Dendritic cell treated with granulocyte-macrophage colony-stimulating factor and Interleukin-4, amounts not matched to agents 40 ng/mL and 50 ng/mL, for 4 days (primary cell): ENCODE measurements around the gene FGGY.

Experiments
- H3K27ac Mint-ChIP-seq: one replicate; pipeline ENCODE4 v1.8.0; 2022; ENCODE audit warnings: mild to moderate bottlenecking, mixed read lengths
- H3K27me3 Mint-ChIP-seq: one replicate; pipeline ENCODE4 v1.8.0; 2022; ENCODE audit warnings: mild to moderate bottlenecking, mixed read lengths
- H3K36me3 Mint-ChIP-seq: one replicate; pipeline ENCODE4 v1.8.0; 2022; ENCODE audit warnings: low read depth, mixed read lengths
- H3K4me1 Mint-ChIP-seq: one replicate; pipeline ENCODE4 v1.8.0; 2022; ENCODE audit warnings: low read depth, mixed read lengths
- H3K4me3 Mint-ChIP-seq: one replicate; pipeline ENCODE4 v1.8.0; 2022; ENCODE audit warnings: mild to moderate bottlenecking, moderate library complexity, mixed read lengths
- H3K9me3 Mint-ChIP-seq: one replicate; pipeline ENCODE4 v1.8.0; 2022; ENCODE audit warnings: mixed read lengths
- intact Hi-C: fragments of 100-400 bp; cut with micrococcal nuclease; formaldehyde crosslinking; loops from one replicate; pipeline ENCODE4 v1.15.0; 2022

FGGY gene

GRCh38 chr1:59509341-59509875 lies 212.5 kb downstream of the FGGY start:
- intact Hi-C loops, result no loop called here
- Mint-ChIP-seq H3K27ac (no peak overlapping the region), H3K27me3 (no peaks in the 10 kb centered on the region), H3K4me3 (no peak overlapping the region), H3K9me3 (peaks cover 8% of the 10 kb centered on the region), H3K36me3 (peaks cover 6% of the 10 kb centered on the region), H3K4me1 (peaks cover 20% of the 10 kb centered on the region)

GRCh38 chr1:59510249-59510648 lies 213.4 kb downstream of the FGGY start:
- H3K27me3 Mint-ChIP-seq, result no peaks in the 10 kb centered on the region
- no peak overlapping the region for H3K4me3 Mint-ChIP-seq
- H3K27ac Mint-ChIP-seq, result no peak overlapping the region
- intact Hi-C loops, result no loop called here
- peaks cover 8% of the 10 kb centered on the region for H3K9me3 Mint-ChIP-seq
- H3K36me3 Mint-ChIP-seq, result peaks cover 6% of the 10 kb centered on the region
- peaks cover 19% of the 10 kb centered on the region for H3K4me1 Mint-ChIP-seq

DNA sequence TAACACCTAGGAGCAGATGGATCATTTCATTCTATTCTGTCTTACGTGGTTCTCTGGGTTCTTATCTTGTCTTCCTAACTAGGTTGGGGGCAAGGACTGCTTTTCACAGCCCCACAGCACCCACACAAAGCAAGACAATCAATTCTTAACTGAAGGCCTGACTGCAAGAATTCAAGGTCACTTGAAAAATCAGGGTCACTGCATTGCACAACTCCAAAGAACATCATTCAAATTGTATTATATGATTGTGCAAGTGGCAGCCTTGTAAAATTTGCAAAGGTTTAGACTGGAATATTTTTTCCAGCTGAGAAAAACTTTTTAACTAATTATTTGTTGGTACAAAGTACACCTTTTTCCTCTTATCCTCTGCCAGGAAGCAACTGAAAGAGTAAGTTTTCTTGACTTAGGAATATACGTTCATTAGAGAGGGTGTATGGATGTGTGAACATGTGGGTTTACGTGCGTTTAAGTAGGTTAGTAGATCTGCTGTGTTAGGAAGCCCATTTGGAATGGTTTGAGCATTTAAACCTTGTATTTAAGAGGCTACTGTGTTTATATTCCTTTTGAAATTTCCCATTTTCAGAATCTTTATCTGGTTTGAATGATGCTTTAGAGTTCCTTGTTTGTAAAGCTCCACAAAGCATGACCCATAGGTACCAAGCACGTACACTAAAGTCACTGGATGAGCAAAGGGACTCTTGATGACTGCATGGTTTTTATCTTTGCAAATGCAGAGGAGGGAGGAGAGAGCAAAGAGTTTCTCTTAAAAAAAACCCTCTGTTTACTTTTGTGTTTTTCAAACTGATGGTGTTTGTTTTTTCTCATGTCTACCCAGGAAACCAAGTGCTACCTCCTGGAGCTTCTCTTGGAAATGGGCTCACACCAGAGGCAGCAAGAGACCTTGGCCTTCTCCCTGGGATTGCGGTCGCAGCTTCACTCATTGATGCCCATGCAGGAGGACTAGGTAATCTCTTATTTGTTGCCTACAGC lies 214.9 kb downstream of the FGGY start:
- intact Hi-C loops, result no loop called here
- Mint-ChIP-seq H3K27ac (no peak overlapping the region), H3K36me3 (peaks cover 6% of the 10 kb centered on the region), H3K27me3 (no peaks in the 10 kb centered on the region), H3K4me3 (no peak overlapping the region), H3K4me1 (peaks cover 10% of the 10 kb centered on the region), H3K9me3 (peaks cover 8% of the 10 kb centered on the region)

GRCh38 chr1:59512702-59513101 lies 215.8 kb downstream of the FGGY start:
- H3K27me3 Mint-ChIP-seq, result no peaks in the 10 kb centered on the region
- intact Hi-C loops, result no loop called here
- peaks cover 4% of the 10 kb centered on the region for H3K36me3 Mint-ChIP-seq
- H3K4me3 Mint-ChIP-seq, result no peak overlapping the region
- no peak overlapping the region for H3K27ac Mint-ChIP-seq
- peaks cover 5% of the 10 kb centered on the region for H3K4me1 Mint-ChIP-seq
- H3K9me3 Mint-ChIP-seq, result peaks cover 5% of the 10 kb centered on the region

DNA sequence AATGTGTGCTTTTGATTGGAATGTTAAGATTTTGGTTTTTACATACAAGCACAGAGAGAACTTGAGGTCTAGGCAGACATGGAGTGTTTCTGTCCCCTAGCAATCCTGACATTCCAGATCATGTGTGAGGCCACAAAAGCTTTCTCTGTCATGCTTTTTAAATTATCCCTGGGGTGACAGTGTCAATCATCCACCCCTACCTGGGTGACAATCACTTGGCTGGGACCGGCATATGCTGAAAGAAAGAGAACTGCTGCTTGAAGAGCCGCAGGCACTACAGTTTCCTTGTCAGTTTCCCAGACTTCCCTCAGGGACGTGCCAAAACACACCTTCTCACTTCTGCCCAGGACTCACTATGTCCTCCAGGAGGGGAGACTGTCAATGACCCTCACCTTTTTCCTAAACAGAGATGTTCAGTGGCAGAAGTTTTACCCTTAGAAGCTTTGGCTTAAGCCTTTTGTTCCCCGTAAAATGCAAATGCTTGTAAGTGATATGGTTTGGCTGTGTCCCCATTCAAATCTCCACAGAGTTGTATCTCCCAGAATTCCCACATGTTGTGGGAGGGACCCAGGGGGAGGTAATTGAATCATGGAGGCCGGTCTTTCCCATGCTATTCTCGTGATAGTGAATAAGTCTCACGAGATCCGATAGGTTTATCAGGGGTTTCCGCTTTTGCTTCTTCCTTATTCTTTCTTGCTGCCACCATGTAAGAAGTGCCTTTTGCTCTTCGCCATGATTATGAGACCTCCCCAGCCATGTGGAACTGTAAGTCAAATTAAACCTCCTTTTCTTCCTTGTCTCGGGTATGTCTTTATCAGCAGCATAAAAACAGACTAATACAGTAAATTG lies 217.4 kb downstream of the FGGY start:
- Mint-ChIP-seq H3K9me3 (no peaks in the 10 kb centered on the region), H3K36me3 (no peaks in the 10 kb centered on the region), H3K27me3 (no peaks in the 10 kb centered on the region), H3K4me1 (no peaks in the 10 kb centered on the region), H3K27ac (no peak overlapping the region), H3K4me3 (no peak overlapping the region)
- intact Hi-C loops, result no loop called here

DNA sequence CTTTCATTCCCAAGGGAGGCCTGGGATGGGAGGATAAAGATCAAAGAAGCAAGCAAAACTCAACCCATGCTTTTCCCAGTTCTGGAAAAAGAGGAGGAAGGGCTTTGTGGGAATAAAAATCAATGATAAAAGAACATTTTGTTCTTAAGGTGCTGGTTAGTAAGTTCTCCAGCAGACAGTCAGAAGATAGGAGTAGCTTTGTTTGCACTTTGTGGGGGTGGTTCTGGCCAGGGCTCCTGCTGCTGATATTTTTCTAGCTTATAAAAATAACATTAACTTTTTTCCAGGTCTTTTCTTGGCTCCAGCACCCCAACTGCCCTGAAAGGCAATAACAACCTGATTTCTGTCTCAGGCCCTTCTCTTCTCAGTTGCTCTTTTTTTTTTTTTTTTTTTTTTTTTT lies 220.0 kb downstream of the FGGY start:
- no peak overlapping the region for H3K27ac Mint-ChIP-seq
- intact Hi-C loops, result no loop called here

GRCh38 chr1:59520194-59520593 lies 223.3 kb downstream of the FGGY start:
- Mint-ChIP-seq H3K36me3 (no peaks in the 10 kb centered on the region), H3K4me3 (no peak overlapping the region), H3K27ac (no peak overlapping the region), H3K9me3 (no peaks in the 10 kb centered on the region), H3K4me1 (no peaks in the 10 kb centered on the region), H3K27me3 (no peaks in the 10 kb centered on the region)
- intact Hi-C loops, result no loop called here

More for the DNA sequence above, 220.0 kb downstream of the FGGY start:
- Mint-ChIP-seq H3K27me3 (no peaks in the 10 kb centered on the region), H3K4me1 (no peaks in the 10 kb centered on the region), H3K4me3 (no peak overlapping the region), H3K9me3 (no peaks in the 10 kb centered on the region), H3K36me3 (no peaks in the 10 kb centered on the region)

DNA sequence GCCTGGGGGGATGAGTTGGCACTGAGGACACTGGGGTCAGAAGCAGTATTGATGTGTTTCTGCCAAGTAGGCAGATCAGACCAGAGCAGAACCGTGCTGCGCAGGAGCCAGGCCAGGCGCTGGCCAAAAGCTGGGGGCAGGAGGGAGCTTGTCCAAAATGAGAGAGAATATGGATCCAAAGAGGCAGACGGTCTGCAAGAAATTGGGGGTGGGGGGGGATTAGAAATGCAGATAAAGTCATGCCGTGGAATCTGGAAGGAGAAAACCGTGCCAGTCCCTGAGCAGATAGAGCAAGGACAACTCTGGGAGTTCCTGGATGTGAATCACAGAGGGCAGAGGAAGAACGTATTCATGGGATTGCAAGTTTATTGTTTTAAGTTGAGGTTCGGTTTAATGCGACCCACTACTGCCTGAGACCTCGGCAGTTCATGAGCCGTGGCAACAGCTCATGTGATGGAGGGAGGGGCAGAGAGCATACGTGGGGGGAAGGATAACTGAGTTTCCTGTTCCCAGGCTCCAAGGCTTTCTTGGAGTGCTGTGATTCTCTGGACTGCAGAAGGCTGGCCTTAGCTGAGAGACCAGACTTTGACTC lies 224.0 kb downstream of the FGGY start:
- Mint-ChIP-seq H3K4me1 (no peaks in the 10 kb centered on the region), H3K4me3 (no peak overlapping the region), H3K36me3 (no peaks in the 10 kb centered on the region), H3K27me3 (no peaks in the 10 kb centered on the region), H3K27ac (no peak overlapping the region), H3K9me3 (no peaks in the 10 kb centered on the region)
- intact Hi-C loops, result no loop called here

GRCh38 chr1:59521456-59521855 lies 224.6 kb downstream of the FGGY start:
- Mint-ChIP-seq H3K27ac (no peak overlapping the region), H3K4me1 (no peaks in the 10 kb centered on the region), H3K9me3 (no peaks in the 10 kb centered on the region), H3K4me3 (no peak overlapping the region), H3K27me3 (no peaks in the 10 kb centered on the region), H3K36me3 (no peaks in the 10 kb centered on the region)
- intact Hi-C loops, result no loop called here

DNA sequence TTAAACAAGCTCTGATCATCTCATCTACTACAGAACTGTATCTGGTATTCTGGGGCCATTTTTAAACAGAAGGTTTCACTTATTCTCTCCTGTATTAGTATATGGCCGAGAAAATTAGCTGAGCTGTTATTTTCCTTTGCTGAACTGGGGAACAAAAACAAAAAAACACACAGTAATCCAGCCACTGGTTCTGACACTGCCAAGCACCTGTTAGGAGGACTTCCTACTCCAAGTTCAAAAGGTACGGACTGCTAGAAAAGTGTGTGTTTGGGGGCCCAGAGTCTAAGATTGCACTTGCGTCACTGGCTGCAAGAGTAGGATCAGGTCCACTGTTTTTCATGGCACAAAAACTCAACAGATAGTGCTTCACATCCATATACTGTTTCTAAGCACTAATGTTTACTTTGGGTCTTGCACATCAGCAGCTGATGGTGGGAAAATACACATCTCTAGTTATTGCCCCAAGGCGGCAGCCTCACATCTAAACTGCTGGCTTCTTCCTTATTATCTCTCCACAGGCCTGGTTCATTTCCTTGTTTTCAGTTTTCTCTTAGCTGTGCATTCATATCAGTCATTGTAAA lies 226.1 kb downstream of the FGGY start:
- intact Hi-C loops, result no loop called here

GRCh38 chr1:59523745-59524450 lies 227.0 kb downstream of the FGGY start:
- Mint-ChIP-seq H3K4me1 (no peaks in the 10 kb centered on the region), H3K36me3 (no peaks in the 10 kb centered on the region), H3K4me3 (no peak overlapping the region), H3K27me3 (no peaks in the 10 kb centered on the region), H3K27ac (no peak overlapping the region), H3K9me3 (no peaks in the 10 kb centered on the region)
- intact Hi-C loops, result no loop called here

More for the DNA sequence above, 226.1 kb downstream of the FGGY start:
- no peak overlapping the region for H3K4me3 Mint-ChIP-seq
- H3K36me3 Mint-ChIP-seq, result no peaks in the 10 kb centered on the region
- H3K9me3 Mint-ChIP-seq, result no peaks in the 10 kb centered on the region
- no peak overlapping the region for H3K27ac Mint-ChIP-seq
- no peaks in the 10 kb centered on the region for H3K4me1 Mint-ChIP-seq
- no peaks in the 10 kb centered on the region for H3K27me3 Mint-ChIP-seq

DNA sequence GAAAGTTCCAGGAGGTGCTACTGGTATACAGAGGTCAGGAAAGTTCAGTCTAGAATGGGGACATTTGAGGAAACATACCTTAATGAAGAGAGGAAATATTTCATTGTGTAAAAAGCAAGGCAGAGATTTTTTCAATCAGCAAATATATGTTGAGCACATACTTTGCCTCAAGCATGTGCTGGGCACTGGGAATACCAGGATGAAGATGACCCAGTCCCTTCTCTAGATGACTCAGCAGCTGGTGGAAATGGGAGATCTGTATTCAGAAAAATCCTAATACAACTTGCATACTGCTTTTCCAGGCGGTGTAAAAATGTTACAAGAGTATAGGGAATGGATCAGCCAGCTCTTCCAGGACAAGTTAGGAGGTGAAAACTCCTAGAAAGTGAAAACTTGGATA lies 229.3 kb downstream of the FGGY start:
- Mint-ChIP-seq H3K4me3 (no peak overlapping the region), H3K36me3 (no peaks in the 10 kb centered on the region), H3K27ac (no peak overlapping the region), H3K9me3 (no peaks in the 10 kb centered on the region), H3K27me3 (no peaks in the 10 kb centered on the region), H3K4me1 (no peaks in the 10 kb centered on the region)
- intact Hi-C loops, result no loop called here

DNA sequence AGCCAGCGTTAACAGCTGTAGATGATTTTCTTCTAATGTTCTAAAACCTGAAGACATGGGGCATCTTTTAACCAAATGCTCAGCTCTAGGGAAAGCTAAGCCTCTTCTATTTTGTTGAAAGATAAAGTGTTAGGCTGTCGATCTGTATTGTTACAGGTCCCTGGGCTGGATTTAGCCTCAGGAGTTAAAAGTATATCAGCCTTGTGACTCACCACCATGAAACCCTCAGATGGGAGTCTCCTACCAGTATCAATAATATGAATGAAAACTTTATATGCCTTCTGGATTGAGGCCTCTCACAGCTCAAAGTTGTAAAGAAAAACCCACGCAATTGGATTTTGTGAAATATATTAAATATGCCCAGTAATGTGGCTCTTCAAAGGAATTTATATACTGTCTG lies 231.6 kb downstream of the FGGY start:
- Mint-ChIP-seq H3K27me3 (no peaks in the 10 kb centered on the region), H3K4me1 (peaks cover 8% of the 10 kb centered on the region), H3K4me3 (no peak overlapping the region), H3K36me3 (peaks cover under 1% of the 10 kb centered on the region), H3K9me3 (no peaks in the 10 kb centered on the region), H3K27ac (no peak overlapping the region)
- intact Hi-C loops, result no loop called here
